T-cell (primary cell): ENCODE measurements around the gene C11orf52. TPM values are rescaled to one million over a fixed set of nuclear protein-coding genes. Genes with fewer than 3 reads are reported as not detected.

ENCODE experiments used
- ATAC-seq, 4 experiments: fragments of 200-7000 bp in 3 of 4; fragments of 150-1000 bp in 1 of 4; cut with Tn5 transposase; replicated peaks in 1 of 4; 1 replicate in 3 of 4; 2 replicates in 1 of 4; pipeline ENCODE4 v1.10.0; 2021; ENCODE audit warnings: moderate library complexity in 3 of 4, mild to moderate bottlenecking in 2 of 4, moderate number of reproducible peaks in 1 of 4
- CTCF ChIA-PET, 2 donors: fragments of 300-600 bp; sonication (Branson Sonifier 250); formaldehyde crosslinking; loops; one replicate each; lab custom pipeline; 2022; ENCODE audit warnings: antibody characterized with exemption in 2 of 2; lab: Charles Lee
- POLR2A ChIA-PET, 2 donors: fragments of 300-600 bp; sonication (Branson Sonifier 250); formaldehyde crosslinking; loops; one replicate each; lab custom pipeline; 2022; ENCODE audit warnings: antibody characterized with exemption in 2 of 2; lab: Charles Lee
- DNase-seq, 35 experiments: peaks; one replicate each; pipeline versions ENCODE4 v3.0.0 to v3.0.0-alpha.2; 2013 to 2023
- H3K27ac ChIP-seq: one replicate; pipeline ENCODE4 v1.5.1; 2013; ENCODE audit warnings: low read length
- H3K27me3 ChIP-seq, 2 experiments: replicated peaks in 1 of 2; 1 replicate in 1 of 2; 2 replicates in 1 of 2; pipeline versions ENCODE4 v1.6.1 to v1.7.0; 2013; ENCODE audit warnings: low read length in 1 of 2, mixed read lengths in 1 of 2; ENCODE audit not compliant: control insufficient read depth in 2 of 2, insufficient read depth in 2 of 2; ENCODE audit errors: extremely low read depth in 1 of 2
- H3K36me3 ChIP-seq, 2 donors: 1 replicate in 1 of 2; 2 replicates in 1 of 2; pipeline versions ENCODE4 v1.6.1 to v1.7.0; 2013; ENCODE audit warnings: low read length in 1 of 2; ENCODE audit not compliant: control insufficient read depth in 2 of 2, insufficient read depth in 1 of 2; ENCODE audit errors: extremely low read depth in 1 of 2
- H3K4me1 ChIP-seq, 2 experiments: 1 replicate in 1 of 2; 2 replicates in 1 of 2; pipeline versions ENCODE4 v1.6.1 to v1.7.0; 2013; ENCODE audit warnings: low read length in 2 of 2, mixed read lengths in 1 of 2; ENCODE audit not compliant: insufficient read depth in 2 of 2, control insufficient read depth in 1 of 2; ENCODE audit errors: extremely low read depth in 1 of 2
- H3K4me3 ChIP-seq, 2 donors: 1 replicate in 1 of 2; 2 replicates in 1 of 2; pipeline versions ENCODE4 v1.5.1 to v1.7.0; 2013; ENCODE audit warnings: mild to moderate bottlenecking in 2 of 2, low read length in 1 of 2, moderate library complexity in 1 of 2; ENCODE audit not compliant: control insufficient read depth in 1 of 2; ENCODE audit errors: extremely low read depth in 1 of 2
- H3K9me3 ChIP-seq: 2 replicates; pipeline ENCODE4 v1.7.0; 2013
- H3K27ac Mint-ChIP-seq, 2 donors: one replicate each; pipeline ENCODE4 v1.8.0; 2020 to 2021; ENCODE audit warnings: mild to moderate bottlenecking in 2 of 2, mixed read lengths in 2 of 2
- H3K27me3 Mint-ChIP-seq, 2 donors: one replicate each; pipeline ENCODE4 v1.8.0; 2021 to 2022; ENCODE audit warnings: mixed read lengths in 2 of 2
- H3K36me3 Mint-ChIP-seq: one replicate; pipeline ENCODE4 v1.8.0; 2021; ENCODE audit warnings: mixed read lengths
- H3K4me1 Mint-ChIP-seq, 3 donors: one replicate each; pipeline ENCODE4 v1.8.0; 2020 to 2022; ENCODE audit warnings: mixed read lengths in 3 of 3, mild to moderate bottlenecking in 1 of 3
- H3K4me3 Mint-ChIP-seq, 3 donors: one replicate each; pipeline ENCODE4 v1.8.0; 2020 to 2022; ENCODE audit warnings: mild to moderate bottlenecking in 3 of 3, mixed read lengths in 3 of 3, moderate library complexity in 3 of 3
- H3K9me3 Mint-ChIP-seq, 3 donors: one replicate each; pipeline ENCODE4 v1.8.0; 2020 to 2022; ENCODE audit warnings: mixed read lengths in 3 of 3
- WGBS: methylation state at CpG from one replicate; pipeline ENCODE4 v1.1.5; 2013; ENCODE audit warnings: missing lambda C conversion rate; ENCODE audit not compliant: insufficient coverage; 5-methylcytosine and 5-hydroxymethylcytosine counted together
- total RNA-seq, 35 experiments: library from RNA in 6 of 35; stranded (reverse) in 6 of 35; fragments of 120-200 nt in 1 of 35; gene quantifications; one replicate each; pipeline versions ENCODE4 v1.2.1 to v1.2.4 and lab custom pipeline; 2013 to 2026

Gene C11orf52
- total RNA-seq, 5 donors from 2014 or later (not counting 1 experiment from before 2014, with no cell fraction given), result not detected

DNA sequence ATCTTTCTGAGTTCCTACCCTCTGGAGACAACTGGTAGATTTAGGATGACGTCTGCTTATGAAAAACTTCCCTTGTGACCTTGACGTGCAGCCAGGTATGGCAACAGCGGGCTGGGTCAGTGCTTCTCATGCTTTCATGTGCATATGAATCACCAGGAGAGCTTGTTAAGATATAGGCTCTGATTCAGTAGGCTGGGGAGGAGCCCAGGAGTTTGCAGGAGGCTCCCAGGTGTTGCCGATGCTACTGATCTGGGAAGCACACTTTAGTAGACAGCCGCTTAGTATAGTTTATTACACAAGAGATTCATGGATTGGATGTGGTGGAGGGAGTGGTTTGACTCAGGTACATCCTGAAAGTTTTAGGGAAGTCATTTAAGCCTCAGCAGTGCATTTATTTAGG lies 42.2 kb downstream of the C11orf52 start:
- Mint-ChIP-seq H3K27me3 (no peaks in the 10 kb centered on the region), H3K4me1 (no peaks in the 10 kb centered on the region), H3K27ac (no peak overlapping the region), H3K9me3 (no peaks in the 10 kb centered on the region), H3K4me3 (no peak overlapping the region), H3K36me3 (no peaks in the 10 kb centered on the region)
- 81% methylated on average over 4 of the region's 5 CpGs for WGBS
- H3K27ac ChIP-seq, result no peak overlapping the region
- ChIA-PET POLR2A (interaction anchor here in 1 of 2 donors (0.5 kb wide), 1 partner anchor 370 kb away, joined by 3 read pairs; no protein-coding TSS in a partner anchor), CTCF (no interaction called here)
- ATAC-seq (no peak), DNase-seq (no peak)
- peaks cover 0 to 5% of the 10 kb centered on the region in 2 donors for H3K36me3 ChIP-seq
- no peaks in the 10 kb centered on the region for H3K9me3 ChIP-seq
- no peaks in the 10 kb centered on the region for H3K27me3 ChIP-seq
- no peak overlapping the region for H3K4me3 ChIP-seq
- no peaks in the 10 kb centered on the region for H3K4me1 ChIP-seq

DNA sequence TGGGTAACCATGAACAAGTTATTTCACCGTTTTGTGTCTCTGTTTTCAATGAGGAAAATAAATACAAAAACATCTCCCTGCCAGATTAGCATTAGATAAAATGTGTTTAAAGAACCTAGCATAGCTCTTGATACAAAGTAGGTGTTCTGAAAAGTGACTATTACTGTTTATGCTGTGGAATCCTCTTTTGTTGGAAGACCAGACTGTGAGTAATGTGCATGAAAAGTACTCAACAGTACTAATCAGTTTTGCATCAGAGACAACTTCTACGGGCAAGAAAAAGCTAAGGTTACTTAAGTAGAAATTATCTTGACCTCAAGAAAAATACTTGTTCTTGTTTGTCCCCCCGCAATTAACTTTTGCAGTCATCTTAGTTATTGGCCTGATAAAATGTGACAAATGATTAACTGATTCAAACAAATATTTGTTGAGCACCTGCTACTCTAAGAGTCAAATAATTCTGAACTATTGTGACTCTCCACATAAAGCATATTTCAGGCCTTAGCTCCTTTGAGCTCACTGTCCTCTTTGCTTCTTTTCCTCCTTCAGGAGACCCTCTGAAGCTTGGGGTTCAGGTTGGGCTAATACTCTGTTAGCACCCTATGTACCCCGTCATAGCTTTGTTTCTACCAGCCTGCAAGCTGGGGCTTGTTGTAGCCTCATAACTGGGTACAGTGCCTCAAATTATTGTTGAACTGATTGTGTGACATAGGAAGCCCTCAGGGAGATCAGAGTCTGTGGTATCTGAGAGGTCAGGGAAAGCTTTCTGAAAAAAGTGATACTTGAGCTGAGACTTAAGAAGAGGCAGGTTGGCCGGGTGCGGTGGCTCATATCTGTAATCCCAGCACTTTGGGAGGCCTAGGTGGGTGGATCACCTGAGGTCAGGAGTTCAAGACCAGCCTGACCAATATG lies 42.9 kb downstream of the C11orf52 start:
- Mint-ChIP-seq H3K4me1 (no peaks in the 10 kb centered on the region), H3K36me3 (no peaks in the 10 kb centered on the region), H3K4me3 (no peak overlapping the region), H3K27ac (no peak overlapping the region), H3K9me3 (no peaks in the 10 kb centered on the region), H3K27me3 (no peaks in the 10 kb centered on the region)
- no peak overlapping the region for H3K27ac ChIP-seq
- ATAC-seq (no peak), DNase-seq (no peak)
- no peaks in the 10 kb centered on the region for H3K27me3 ChIP-seq
- POLR2A ChIA-PET, result interaction anchor here in 1 of 2 donors (0.5 kb wide), 1 partner anchor 371 kb away, joined by 3 read pairs; no protein-coding TSS in a partner anchor
- no peak overlapping the region for H3K4me3 ChIP-seq
- CTCF ChIA-PET, result interaction anchor here in 1 of 2 donors (0.7 kb wide), 1 partner anchor 168 kb away, joined by 3 read pairs; no protein-coding TSS in a partner anchor
- 100% methylated on average over 2 of the region's 6 CpGs for WGBS
- no peaks in the 10 kb centered on the region for H3K4me1 ChIP-seq
- H3K9me3 ChIP-seq, result no peaks in the 10 kb centered on the region
- peaks cover 0 to 5% of the 10 kb centered on the region in 2 donors for H3K36me3 ChIP-seq

DNA sequence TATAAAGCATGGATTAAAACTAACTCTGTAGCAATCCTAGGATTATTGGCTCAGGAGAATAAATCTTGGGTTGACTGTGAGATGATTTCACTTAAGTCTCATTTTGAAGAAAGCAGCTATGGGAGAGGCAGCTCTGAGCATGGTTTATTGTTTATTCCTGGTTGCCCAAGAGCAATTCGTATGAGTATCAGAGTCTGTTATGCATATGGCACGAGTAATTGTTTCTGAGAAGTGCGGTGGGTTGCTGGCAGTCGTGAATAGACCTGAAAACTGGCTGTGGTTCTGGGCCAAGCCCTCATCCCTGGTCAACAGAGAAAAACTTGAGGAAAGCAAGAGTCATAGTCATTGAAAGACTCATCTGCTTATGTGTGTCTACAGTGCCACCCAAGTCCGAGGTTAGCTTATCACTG lies 45.2 kb downstream of the C11orf52 start:
- no peak overlapping the region for H3K4me3 ChIP-seq
- Mint-ChIP-seq H3K27ac (no peak overlapping the region), H3K9me3 (no peaks in the 10 kb centered on the region), H3K36me3 (peaks cover 8% of the 10 kb centered on the region), H3K27me3 (no peaks in the 10 kb centered on the region), H3K4me3 (no peak overlapping the region), H3K4me1 (no peaks in the 10 kb centered on the region)
- no peaks in the 10 kb centered on the region for H3K36me3 ChIP-seq
- no peaks in the 10 kb centered on the region for H3K4me1 ChIP-seq
- CTCF ChIA-PET, result interaction anchor here in 1 of 2 donors (1.0 kb wide), 1 partner anchor 18 kb away, joined by 3 read pairs; no protein-coding TSS in a partner anchor
- H3K9me3 ChIP-seq, result no peaks in the 10 kb centered on the region
- ATAC-seq, result no peak
- DNase-seq, result no peak
- H3K27me3 ChIP-seq, result no peaks in the 10 kb centered on the region
- POLR2A ChIA-PET, result no interaction called here
- 78% methylated on average over 4 of the region's 5 CpGs for WGBS
- no peak overlapping the region for H3K27ac ChIP-seq

DNA sequence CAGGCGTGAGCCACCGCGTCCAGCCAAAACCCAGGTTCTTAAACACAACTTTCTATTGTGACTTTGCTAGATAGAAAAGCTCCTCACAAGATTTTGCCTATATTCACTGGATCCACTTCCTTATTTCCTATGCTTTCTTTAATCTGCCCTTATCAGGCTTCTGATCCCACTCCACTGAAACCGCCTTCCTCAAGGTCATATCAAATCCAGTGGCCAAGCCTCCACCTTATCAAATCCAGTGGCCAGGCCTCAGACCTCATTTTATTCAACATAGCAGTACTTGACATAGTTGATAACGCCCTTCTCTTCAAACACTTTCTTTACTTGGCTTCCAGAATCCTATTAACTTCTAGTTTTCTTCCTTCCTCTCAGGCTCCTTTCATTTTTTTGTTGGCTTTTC lies 48.0 kb downstream of the C11orf52 start:
- no peaks in the 10 kb centered on the region for H3K36me3 ChIP-seq
- no peaks in the 10 kb centered on the region for H3K9me3 Mint-ChIP-seq
- H3K27ac ChIP-seq, result no peak overlapping the region
- no peak overlapping the region for H3K4me3 Mint-ChIP-seq
- no peak overlapping the region for H3K4me3 ChIP-seq
- no peaks in the 10 kb centered on the region for H3K27me3 Mint-ChIP-seq
- no peak overlapping the region for H3K27ac Mint-ChIP-seq
- no peaks in the 10 kb centered on the region for H3K9me3 ChIP-seq
- ChIA-PET CTCF (interaction anchor here in 1 of 2 donors (0.5 kb wide), 1 partner anchor 35 kb away, joined by 4 read pairs; no protein-coding TSS in a partner anchor), POLR2A (no interaction called here)
- DNase-seq (no peak), ATAC-seq (no peak)
- H3K4me1 Mint-ChIP-seq, result no peaks in the 10 kb centered on the region
- WGBS, result 94% methylated on average over 5 of the region's 5 CpGs
- no peaks in the 10 kb centered on the region for H3K27me3 ChIP-seq
- peaks cover 13% of the 10 kb centered on the region for H3K36me3 Mint-ChIP-seq
- H3K4me1 ChIP-seq, result no peaks in the 10 kb centered on the region

DNA sequence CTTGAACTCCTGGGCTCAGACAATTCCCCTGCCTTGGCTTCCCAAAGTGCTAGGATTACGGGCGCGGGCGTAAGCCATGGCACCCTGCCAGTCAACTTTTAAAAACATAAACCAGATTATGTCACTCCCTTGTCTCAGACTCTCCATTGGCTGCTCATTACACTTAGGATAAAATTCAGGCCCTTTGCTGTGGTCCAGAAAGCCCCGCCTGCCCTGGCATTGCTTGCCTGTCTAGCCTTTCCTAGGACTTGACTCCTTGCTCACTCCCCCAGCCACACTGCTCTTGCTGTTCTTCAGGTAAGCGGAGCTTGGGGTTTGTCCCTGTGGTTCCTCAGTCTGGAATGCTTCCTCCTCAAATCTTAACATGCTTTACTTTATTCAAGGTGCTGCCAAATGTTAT lies 48.9 kb downstream of the C11orf52 start:
- Histone ChIP-seq H3K4me3 (no peak overlapping the region), H3K27me3 (no peaks in the 10 kb centered on the region), H3K27ac (no peak overlapping the region), H3K36me3 (no peaks in the 10 kb centered on the region), H3K4me1 (no peaks in the 10 kb centered on the region), H3K9me3 (no peaks in the 10 kb centered on the region)
- no peaks in the 10 kb centered on the region for H3K27me3 Mint-ChIP-seq
- WGBS, result 100% methylated on average over 3 of the region's 6 CpGs
- no peak for ATAC-seq
- POLR2A ChIA-PET, result no interaction called here
- no peaks in the 10 kb centered on the region for H3K9me3 Mint-ChIP-seq
- H3K4me3 Mint-ChIP-seq, result no peak overlapping the region
- no peaks in the 10 kb centered on the region for H3K4me1 Mint-ChIP-seq
- H3K27ac Mint-ChIP-seq, result no peak overlapping the region
- H3K36me3 Mint-ChIP-seq, result peaks cover 13% of the 10 kb centered on the region
- CTCF ChIA-PET, result no interaction called here
- no peak for DNase-seq

DNA sequence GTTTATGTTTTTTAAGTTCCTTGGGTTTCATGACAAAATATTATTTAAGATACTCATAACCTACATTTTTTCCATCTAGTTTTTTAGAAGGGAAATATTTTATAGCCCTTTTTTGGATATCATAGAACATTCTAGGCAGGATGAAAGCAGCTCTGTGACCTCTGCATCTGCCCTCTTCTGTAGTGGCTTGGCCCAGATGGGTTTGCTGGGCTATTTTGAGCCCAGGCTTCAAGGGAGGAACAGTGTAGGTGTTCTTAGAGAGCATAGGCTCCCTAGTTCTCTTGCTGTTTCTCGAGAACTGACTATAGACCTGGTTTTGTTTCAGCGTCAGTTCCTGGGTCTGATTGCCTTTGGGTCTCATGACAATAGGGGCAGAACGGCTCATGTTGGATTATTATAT lies 50.6 kb downstream of the C11orf52 start:
- H3K9me3 Mint-ChIP-seq, result no peaks in the 10 kb centered on the region
- DNase-seq (no peak), ATAC-seq (no peak)
- no peaks in the 10 kb centered on the region for H3K4me1 Mint-ChIP-seq
- Histone ChIP-seq H3K27ac (no peak overlapping the region), H3K4me1 (no peaks in the 10 kb centered on the region), H3K9me3 (no peaks in the 10 kb centered on the region), H3K27me3 (no peaks in the 10 kb centered on the region), H3K36me3 (no peaks in the 10 kb centered on the region), H3K4me3 (no peak overlapping the region)
- no peaks in the 10 kb centered on the region for H3K27me3 Mint-ChIP-seq
- no peak overlapping the region for H3K4me3 Mint-ChIP-seq
- no peak overlapping the region for H3K27ac Mint-ChIP-seq
- H3K36me3 Mint-ChIP-seq, result peaks cover 13% of the 10 kb centered on the region
- ChIA-PET CTCF (no interaction called here), POLR2A (no interaction called here)
- WGBS, result no CpG with 5 or more reads among the region's 3 CpGs
